ENCODE results near the gene LDLRAD4.

DNA sequence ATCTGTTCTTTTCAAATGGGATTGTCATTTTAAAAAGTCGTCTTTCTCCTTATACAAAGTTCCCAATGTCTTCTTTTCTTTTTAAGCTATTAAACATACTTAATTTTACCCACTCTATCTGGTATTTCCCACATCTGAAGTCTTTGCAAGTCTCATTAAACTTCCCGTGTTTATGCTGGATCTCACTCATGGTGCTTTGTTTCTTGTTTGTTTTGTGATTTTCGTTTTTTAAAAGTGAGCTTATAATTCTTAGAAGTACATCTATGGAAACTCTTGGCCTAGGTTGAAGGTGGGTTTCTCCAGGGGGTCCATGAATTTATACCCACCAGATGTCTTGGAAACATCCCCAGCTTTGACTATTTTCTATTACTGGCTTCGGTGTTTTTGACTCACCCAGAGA is 299.8 kb downstream of the LDLRAD4 start:
- TF ChIP-seq, protein P1, sequence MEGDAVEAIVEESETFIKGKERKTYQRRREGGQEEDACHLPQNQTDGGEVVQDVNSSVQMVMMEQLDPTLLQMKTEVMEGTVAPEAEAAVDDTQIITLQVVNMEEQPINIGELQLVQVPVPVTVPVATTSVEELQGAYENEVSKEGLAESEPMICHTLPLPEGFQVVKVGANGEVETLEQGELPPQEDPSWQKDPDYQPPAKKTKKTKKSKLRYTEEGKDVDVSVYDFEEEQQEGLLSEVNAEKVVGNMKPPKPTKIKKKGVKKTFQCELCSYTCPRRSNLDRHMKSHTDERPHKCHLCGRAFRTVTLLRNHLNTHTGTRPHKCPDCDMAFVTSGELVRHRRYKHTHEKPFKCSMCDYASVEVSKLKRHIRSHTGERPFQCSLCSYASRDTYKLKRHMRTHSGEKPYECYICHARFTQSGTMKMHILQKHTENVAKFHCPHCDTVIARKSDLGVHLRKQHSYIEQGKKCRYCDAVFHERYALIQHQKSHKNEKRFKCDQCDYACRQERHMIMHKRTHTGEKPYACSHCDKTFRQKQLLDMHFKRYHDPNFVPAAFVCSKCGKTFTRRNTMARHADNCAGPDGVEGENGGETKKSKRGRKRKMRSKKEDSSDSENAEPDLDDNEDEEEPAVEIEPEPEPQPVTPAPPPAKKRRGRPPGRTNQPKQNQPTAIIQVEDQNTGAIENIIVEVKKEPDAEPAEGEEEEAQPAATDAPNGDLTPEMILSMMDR (IDR thresholded peaks at IDR 0.05), result no peak
- no peak for TF ChIP-seq POLR2AphosphoS5 (IDR thresholded peaks at IDR 0.05)
- no peak for TF ChIP-seq POLR2A (IDR thresholded peaks at IDR 0.05)
- no peak for TF ChIP-seq EP300 (IDR thresholded peaks at IDR 0.05)

All from stomach (tissue), 4 donors.